GM12878 (cell line): ENCODE results near the gene PRKAG2. TPM values are rescaled to one million over a fixed set of nuclear protein-coding genes. Genes with fewer than 3 reads are reported as not detected.

Experiments used
- ATAC-seq: fragments of 200-7000 bp; cut with Tn5 transposase; 3 replicates; pipeline ENCODE4 v1.9.1; 2020; ENCODE audit warnings: mild to moderate bottlenecking, moderate library complexity
- BruUV-seq: library from RNA; stranded (reverse); fragments of 400-500 nt; replicated peaks from 2 replicates; lab custom pipeline; 2021; lab: Mats Ljungman, UMichigan
- CTCF ChIA-PET: fragments of 300-600 bp; sonication (Branson Sonifier 250); formaldehyde crosslinking; extraction: SDS; loops from one replicate; lab custom pipeline; 2021; ENCODE audit warnings: inconsistent platforms; lab: Yijun Ruan, JAX
- POLR2A ChIA-PET: fragments of 350-600 bp; formaldehyde crosslinking; extraction: SDS; loops from one replicate; lab custom pipeline; 2021; ENCODE audit warnings: inconsistent platforms; lab: Charles Lee
- RAD21 ChIA-PET: fragments of 300-600 bp; sonication (Branson Sonifier 250); formaldehyde crosslinking; loops from one replicate; lab custom pipeline; 2023; ENCODE audit warnings: antibody characterized with exemption; ENCODE audit not compliant: unreplicated experiment; lab: Charles Lee
- SMC1A ChIA-PET: fragments of 300-600 bp; sonication (Branson Sonifier 250); formaldehyde crosslinking; loops from one replicate; lab custom pipeline; 2023; ENCODE audit not compliant: unreplicated experiment, uncharacterized antibody; lab: Charles Lee
- DNase-seq: peaks from one replicate; pipeline ENCODE4 v3.0.0-alpha.2; 2011; ENCODE audit warnings: low read depth, low spot score
- FAIRE-seq: peaks from 3 replicates; lab custom pipeline; 2011; peaks lifted over from hg19 to GRCh38; lab: Jason Lieb, UNC
- H2AFZ ChIP-seq: 2 replicates; pipeline ENCODE4 v1.6.0; 2011; ENCODE audit warnings: low read depth, low read length, control low read depth; ENCODE audit not compliant: control insufficient read depth
- H3K27ac ChIP-seq: 2 replicates; pipeline ENCODE4 v1.5.1; 2011; ENCODE audit warnings: control low read depth; ENCODE audit not compliant: control insufficient read depth, insufficient read depth
- H3K27me3 ChIP-seq, 2 experiments: replicated peaks in 1 of 2; 2 replicates each; pipeline versions ENCODE4 v1.6.0 to v1.6.1; 2011; ENCODE audit warnings: low read length in 1 of 2; ENCODE audit not compliant: control insufficient read depth in 2 of 2, insufficient read depth in 2 of 2
- H3K36me3 ChIP-seq, 2 experiments: 2 replicates each; pipeline ENCODE4 v1.5.1; 2011; ENCODE audit warnings: low read length in 1 of 2; ENCODE audit not compliant: control insufficient read depth in 2 of 2, insufficient read depth in 2 of 2
- H3K4me1 ChIP-seq: 2 replicates; pipeline ENCODE4 v1.6.1; 2011; ENCODE audit warnings: mild to moderate bottlenecking, low read length, moderate library complexity, mixed read lengths; ENCODE audit not compliant: control insufficient read depth, insufficient read depth
- H3K4me2 ChIP-seq: 2 replicates; pipeline ENCODE4 v1.6.0; 2011; ENCODE audit warnings: control low read depth; ENCODE audit not compliant: control insufficient read depth, insufficient read depth
- H3K4me3 ChIP-seq: fragments of 200-600 bp; sonication (generic); 2 replicates; pipeline ENCODE4 v1.5.1; 2016
- H3K79me2 ChIP-seq: 2 replicates; pipeline ENCODE4 v1.6.0; 2011; ENCODE audit warnings: low read length; ENCODE audit not compliant: control insufficient read depth, insufficient read depth
- H3K9ac ChIP-seq: 2 replicates; pipeline ENCODE4 v1.8.0; 2011; ENCODE audit warnings: low read length, control low read depth, mixed read lengths; ENCODE audit not compliant: control insufficient read depth, insufficient read depth
- H3K9me3 ChIP-seq: replicated peaks from 3 replicates; pipeline ENCODE4 v1.5.1; 2011; ENCODE audit warnings: mild to moderate bottlenecking, low read length; ENCODE audit not compliant: control insufficient read depth, insufficient read depth
- H4K20me1 ChIP-seq: 2 replicates; pipeline ENCODE4 v1.6.0; 2011; ENCODE audit not compliant: control insufficient read depth, insufficient read depth
- KLF5 ChIP-seq: fragments of 450-650 bp; IDR thresholded peaks from 2 replicates; pipeline ENCODE4 v1.6.1; 2014; ENCODE audit warnings: mild to moderate bottlenecking; ENCODE audit not compliant: partially characterized antibody
- MTA2 ChIP-seq: fragments of 450-650 bp; IDR thresholded peaks from 2 replicates; pipeline ENCODE4 v1.6.1; 2016; ENCODE audit warnings: low read depth, mild to moderate bottlenecking, moderate library complexity
- RFX5 ChIP-seq: IDR thresholded peaks from 2 replicates; pipeline ENCODE4 v1.6.1; 2011; ENCODE audit warnings: low read depth, low read length, improper control_type of control experiment
- ZNF24 ChIP-seq: fragments of 450-650 bp; IDR thresholded peaks from 2 replicates; pipeline ENCODE4 v1.6.1; 2017; ENCODE audit warnings: antibody characterized with exemption, mild to moderate bottlenecking
- WGBS: methylation state at CpG from one replicate; pipeline ENCODE4 v1.1.6; 2016; ENCODE audit warnings: low lambda C conversion rate; ENCODE audit not compliant: insufficient replicate concordance, insufficient coverage; ENCODE audit errors: missing lambda C conversion rate; 5-methylcytosine and 5-hydroxymethylcytosine counted together
- in situ Hi-C: fragments of 300-500 bp; cut with MboI; formaldehyde crosslinking; loops from 9 replicates; pipeline ENCODE4 v1.14.3; 2018; ENCODE audit warnings: mixed read lengths
- intact Hi-C: fragments of 100-400 bp; cut with micrococcal nuclease; formaldehyde crosslinking; loops from one replicate; pipeline ENCODE4 v1.14.2; 2022; ENCODE audit not compliant: unreplicated experiment
- polyA plus RNA-seq, 11 experiments: library from polyadenylated mRNA; depleted of rRNA in 4 of 11; unstranded in 6 of 11; stranded (reverse) in 5 of 11; fragments of >200 nt; fragmentation: Nextera tagmentation in 4 of 11; fragmentation: Illumina TruSeq in 1 of 11; extraction: Ambion mirVana in 4 of 11; extraction: Trizol in 1 of 11; gene quantifications; 1 replicate in 1 of 11; 2 replicates in 10 of 11; pipeline versions ENCODE4 v1.2.1 to v1.2.3, GENCODE V29; 2011 to 2016; ENCODE audit warnings: inconsistent platforms in 2 of 11, missing spikeins in 2 of 11, low read depth in 1 of 11
- total RNA-seq, 4 experiments: library from RNA; depleted of rRNA in 3 of 4; stranded (reverse); fragments of >200 nt in 3 of 4; fragmentation: Illumina TruSeq in 1 of 4; extraction: Trizol in 1 of 4; gene quantifications; 2 replicates each; pipeline versions ENCODE4 v1.2.1 to v1.2.3, GENCODE V29; 2013 to 2021
- TF ChIP-seq, protein P1 (sequence below): IDR thresholded peaks from 2 replicates; pipeline ENCODE4 v1.6.1; 2012; ENCODE audit warnings: improper control_type of control experiment, low read depth, low read length; ENCODE audit not compliant: insufficient replicate concordance
- TF ChIP-seq, protein P2 (sequence below): IDR thresholded peaks from 2 replicates; pipeline ENCODE4 v1.6.1; 2011; ENCODE audit warnings: mild to moderate bottlenecking, low read depth, low read length, moderate library complexity; ENCODE audit not compliant: insufficient replicate concordance
- TF ChIP-seq, protein P3 (sequence below): fragments of 450-650 bp; IDR thresholded peaks from 2 replicates; pipeline ENCODE4 v1.6.1; 2017; ENCODE audit warnings: mild to moderate bottlenecking, moderate library complexity
- TF ChIP-seq, protein P4 (sequence below): IDR thresholded peaks from 2 replicates; pipeline ENCODE4 v1.6.1; 2012; ENCODE audit warnings: low read depth, low read length, improper control_type of control experiment
- TF ChIP-seq, protein P5 (sequence below): IDR thresholded peaks from 2 replicates; pipeline ENCODE4 v1.6.1; 2012; ENCODE audit warnings: low read depth, low read length, improper control_type of control experiment
- TF ChIP-seq, protein P6 (sequence below): IDR thresholded peaks from 2 replicates; pipeline ENCODE4 v1.6.1; 2011; ENCODE audit warnings: low read depth, low read length, improper control_type of control experiment, borderline replicate concordance

The PRKAG2 gene
- total and polyA plus RNA-seq, 10 of the 15 experiments (the other 5 are each of a cell fraction or from before 2014, with no cell fraction given) = 3.4 to 8.9 (median 6.8) TPM

DNA sequence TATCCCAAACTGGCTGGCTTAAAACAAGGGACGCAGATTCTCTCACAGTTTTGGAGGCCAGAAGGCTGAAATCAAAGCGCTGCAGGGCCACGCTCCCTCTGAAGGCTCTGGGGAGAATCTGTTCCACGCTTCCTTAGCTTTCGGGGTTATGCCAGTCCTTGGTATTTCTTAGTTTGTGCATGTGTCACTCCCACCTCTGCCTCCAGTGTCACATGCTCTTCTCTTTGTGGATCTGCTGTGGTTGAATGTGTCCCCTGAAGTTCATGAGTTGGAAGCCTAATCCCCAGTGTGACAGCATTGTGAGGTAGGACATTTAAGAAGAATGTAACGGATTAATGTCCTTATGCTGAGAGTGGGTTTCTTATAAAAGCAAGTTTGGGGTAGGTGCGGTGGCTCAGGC lies 327.8 kb downstream of the PRKAG2 start:
- Histone ChIP-seq H2AFZ (no peak overlapping the region), H3K79me2 (no peaks in the 10 kb centered on the region)
- TF ChIP-seq, protein P1, sequence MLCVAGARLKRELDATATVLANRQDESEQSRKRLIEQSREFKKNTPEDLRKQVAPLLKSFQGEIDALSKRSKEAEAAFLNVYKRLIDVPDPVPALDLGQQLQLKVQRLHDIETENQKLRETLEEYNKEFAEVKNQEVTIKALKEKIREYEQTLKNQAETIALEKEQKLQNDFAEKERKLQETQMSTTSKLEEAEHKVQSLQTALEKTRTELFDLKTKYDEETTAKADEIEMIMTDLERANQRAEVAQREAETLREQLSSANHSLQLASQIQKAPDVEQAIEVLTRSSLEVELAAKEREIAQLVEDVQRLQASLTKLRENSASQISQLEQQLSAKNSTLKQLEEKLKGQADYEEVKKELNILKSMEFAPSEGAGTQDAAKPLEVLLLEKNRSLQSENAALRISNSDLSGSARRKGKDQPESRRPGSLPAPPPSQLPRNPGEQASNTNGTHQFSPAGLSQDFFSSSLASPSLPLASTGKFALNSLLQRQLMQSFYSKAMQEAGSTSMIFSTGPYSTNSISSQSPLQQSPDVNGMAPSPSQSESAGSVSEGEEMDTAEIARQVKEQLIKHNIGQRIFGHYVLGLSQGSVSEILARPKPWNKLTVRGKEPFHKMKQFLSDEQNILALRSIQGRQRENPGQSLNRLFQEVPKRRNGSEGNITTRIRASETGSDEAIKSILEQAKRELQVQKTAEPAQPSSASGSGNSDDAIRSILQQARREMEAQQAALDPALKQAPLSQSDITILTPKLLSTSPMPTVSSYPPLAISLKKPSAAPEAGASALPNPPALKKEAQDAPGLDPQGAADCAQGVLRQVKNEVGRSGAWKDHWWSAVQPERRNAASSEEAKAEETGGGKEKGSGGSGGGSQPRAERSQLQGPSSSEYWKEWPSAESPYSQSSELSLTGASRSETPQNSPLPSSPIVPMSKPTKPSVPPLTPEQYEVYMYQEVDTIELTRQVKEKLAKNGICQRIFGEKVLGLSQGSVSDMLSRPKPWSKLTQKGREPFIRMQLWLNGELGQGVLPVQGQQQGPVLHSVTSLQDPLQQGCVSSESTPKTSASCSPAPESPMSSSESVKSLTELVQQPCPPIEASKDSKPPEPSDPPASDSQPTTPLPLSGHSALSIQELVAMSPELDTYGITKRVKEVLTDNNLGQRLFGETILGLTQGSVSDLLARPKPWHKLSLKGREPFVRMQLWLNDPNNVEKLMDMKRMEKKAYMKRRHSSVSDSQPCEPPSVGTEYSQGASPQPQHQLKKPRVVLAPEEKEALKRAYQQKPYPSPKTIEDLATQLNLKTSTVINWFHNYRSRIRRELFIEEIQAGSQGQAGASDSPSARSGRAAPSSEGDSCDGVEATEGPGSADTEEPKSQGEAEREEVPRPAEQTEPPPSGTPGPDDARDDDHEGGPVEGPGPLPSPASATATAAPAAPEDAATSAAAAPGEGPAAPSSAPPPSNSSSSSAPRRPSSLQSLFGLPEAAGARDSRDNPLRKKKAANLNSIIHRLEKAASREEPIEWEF = no peak
- TF ChIP-seq, protein P2, sequence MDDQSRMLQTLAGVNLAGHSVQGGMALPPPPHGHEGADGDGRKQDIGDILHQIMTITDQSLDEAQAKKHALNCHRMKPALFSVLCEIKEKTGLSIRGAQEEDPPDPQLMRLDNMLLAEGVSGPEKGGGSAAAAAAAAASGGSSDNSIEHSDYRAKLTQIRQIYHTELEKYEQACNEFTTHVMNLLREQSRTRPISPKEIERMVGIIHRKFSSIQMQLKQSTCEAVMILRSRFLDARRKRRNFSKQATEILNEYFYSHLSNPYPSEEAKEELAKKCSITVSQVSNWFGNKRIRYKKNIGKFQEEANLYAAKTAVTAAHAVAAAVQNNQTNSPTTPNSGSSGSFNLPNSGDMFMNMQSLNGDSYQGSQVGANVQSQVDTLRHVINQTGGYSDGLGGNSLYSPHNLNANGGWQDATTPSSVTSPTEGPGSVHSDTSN = no peak
- TF ChIP-seq, protein P3, sequence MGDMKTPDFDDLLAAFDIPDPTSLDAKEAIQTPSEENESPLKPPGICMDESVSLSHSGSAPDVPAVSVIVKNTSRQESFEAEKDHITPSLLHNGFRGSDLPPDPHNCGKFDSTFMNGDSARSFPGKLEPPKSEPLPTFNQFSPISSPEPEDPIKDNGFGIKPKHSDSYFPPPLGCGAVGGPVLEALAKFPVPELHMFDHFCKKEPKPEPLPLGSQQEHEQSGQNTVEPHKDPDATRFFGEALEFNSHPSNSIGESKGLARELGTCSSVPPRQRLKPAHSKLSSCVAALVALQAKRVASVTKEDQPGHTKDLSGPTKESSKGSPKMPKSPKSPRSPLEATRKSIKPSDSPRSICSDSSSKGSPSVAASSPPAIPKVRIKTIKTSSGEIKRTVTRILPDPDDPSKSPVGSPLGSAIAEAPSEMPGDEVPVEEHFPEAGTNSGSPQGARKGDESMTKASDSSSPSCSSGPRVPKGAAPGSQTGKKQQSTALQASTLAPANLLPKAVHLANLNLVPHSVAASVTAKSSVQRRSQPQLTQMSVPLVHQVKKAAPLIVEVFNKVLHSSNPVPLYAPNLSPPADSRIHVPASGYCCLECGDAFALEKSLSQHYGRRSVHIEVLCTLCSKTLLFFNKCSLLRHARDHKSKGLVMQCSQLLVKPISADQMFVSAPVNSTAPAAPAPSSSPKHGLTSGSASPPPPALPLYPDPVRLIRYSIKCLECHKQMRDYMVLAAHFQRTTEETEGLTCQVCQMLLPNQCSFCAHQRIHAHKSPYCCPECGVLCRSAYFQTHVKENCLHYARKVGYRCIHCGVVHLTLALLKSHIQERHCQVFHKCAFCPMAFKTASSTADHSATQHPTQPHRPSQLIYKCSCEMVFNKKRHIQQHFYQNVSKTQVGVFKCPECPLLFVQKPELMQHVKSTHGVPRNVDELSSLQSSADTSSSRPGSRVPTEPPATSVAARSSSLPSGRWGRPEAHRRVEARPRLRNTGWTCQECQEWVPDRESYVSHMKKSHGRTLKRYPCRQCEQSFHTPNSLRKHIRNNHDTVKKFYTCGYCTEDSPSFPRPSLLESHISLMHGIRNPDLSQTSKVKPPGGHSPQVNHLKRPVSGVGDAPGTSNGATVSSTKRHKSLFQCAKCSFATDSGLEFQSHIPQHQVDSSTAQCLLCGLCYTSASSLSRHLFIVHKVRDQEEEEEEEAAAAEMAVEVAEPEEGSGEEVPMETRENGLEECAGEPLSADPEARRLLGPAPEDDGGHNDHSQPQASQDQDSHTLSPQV = no peak
- TF ChIP-seq, protein P4, sequence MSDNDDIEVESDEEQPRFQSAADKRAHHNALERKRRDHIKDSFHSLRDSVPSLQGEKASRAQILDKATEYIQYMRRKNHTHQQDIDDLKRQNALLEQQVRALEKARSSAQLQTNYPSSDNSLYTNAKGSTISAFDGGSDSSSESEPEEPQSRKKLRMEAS = no peak
- no peak for TF ChIP-seq KLF5
- TF ChIP-seq RFX5 = no peak
- TF ChIP-seq, protein P5, sequence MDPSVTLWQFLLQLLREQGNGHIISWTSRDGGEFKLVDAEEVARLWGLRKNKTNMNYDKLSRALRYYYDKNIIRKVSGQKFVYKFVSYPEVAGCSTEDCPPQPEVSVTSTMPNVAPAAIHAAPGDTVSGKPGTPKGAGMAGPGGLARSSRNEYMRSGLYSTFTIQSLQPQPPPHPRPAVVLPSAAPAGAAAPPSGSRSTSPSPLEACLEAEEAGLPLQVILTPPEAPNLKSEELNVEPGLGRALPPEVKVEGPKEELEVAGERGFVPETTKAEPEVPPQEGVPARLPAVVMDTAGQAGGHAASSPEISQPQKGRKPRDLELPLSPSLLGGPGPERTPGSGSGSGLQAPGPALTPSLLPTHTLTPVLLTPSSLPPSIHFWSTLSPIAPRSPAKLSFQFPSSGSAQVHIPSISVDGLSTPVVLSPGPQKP = no peak
- TF ChIP-seq ZNF24 = no peak
- TF ChIP-seq MTA2 = no peak
- TF ChIP-seq, protein P6, sequence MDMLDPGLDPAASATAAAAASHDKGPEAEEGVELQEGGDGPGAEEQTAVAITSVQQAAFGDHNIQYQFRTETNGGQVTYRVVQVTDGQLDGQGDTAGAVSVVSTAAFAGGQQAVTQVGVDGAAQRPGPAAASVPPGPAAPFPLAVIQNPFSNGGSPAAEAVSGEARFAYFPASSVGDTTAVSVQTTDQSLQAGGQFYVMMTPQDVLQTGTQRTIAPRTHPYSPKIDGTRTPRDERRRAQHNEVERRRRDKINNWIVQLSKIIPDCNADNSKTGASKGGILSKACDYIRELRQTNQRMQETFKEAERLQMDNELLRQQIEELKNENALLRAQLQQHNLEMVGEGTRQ = no peak

More for the DNA sequence above, 327.8 kb downstream of the PRKAG2 start:
- ChIA-PET SMC1A (no interaction called here), POLR2A (no interaction called here), CTCF (no interaction called here), RAD21 (no interaction called here)
- intact Hi-C loops = no loop called here
- no TSS peak for BruUV-seq
- Histone ChIP-seq H3K36me3 (no peaks in the 10 kb centered on the region), H4K20me1 (no peaks in the 10 kb centered on the region), H3K4me3 (no peak overlapping the region), H3K4me1 (no peaks in the 10 kb centered on the region), H3K4me2 (no peak overlapping the region), H3K27me3 (no peaks in the 10 kb centered on the region), H3K9ac (no peak overlapping the region), H3K27ac (no peak overlapping the region), H3K9me3 (no peaks in the 10 kb centered on the region)
- DNase-seq = no peak
- WGBS = 77% methylated on average over 7 of the region's 7 CpGs
- in situ Hi-C loops = no loop called here
- ATAC-seq = no peak
- FAIRE-seq = no peak
